ENCODE data around the gene AGPS.
"Not testable (repeated sequence)": the region's sequence is repeated elsewhere in the genome, so short reads cannot be mapped to it uniquely, and the experiment has no call there.

GRCh38 chr2:177424120-177424519, 31.5 kb downstream of the AGPS start:
- not testable (repeated sequence) for TF ChIP-seq CTCF (conservative IDR thresholded peaks at IDR 0.05; ENCODE audit: low read length); EZH2phosphoT487 (IDR thresholded peaks at IDR 0.05; ENCODE audit: borderline replicate concordance, low read depth, low read length)
